ENCODE data around the gene RLN3. TPM values are rescaled to one million over a fixed set of nuclear protein-coding genes. Genes with fewer than 3 reads are reported as not detected.

Gene RLN3
- total RNA-seq, 1 donor from 2014 or later: not detected

DNA sequence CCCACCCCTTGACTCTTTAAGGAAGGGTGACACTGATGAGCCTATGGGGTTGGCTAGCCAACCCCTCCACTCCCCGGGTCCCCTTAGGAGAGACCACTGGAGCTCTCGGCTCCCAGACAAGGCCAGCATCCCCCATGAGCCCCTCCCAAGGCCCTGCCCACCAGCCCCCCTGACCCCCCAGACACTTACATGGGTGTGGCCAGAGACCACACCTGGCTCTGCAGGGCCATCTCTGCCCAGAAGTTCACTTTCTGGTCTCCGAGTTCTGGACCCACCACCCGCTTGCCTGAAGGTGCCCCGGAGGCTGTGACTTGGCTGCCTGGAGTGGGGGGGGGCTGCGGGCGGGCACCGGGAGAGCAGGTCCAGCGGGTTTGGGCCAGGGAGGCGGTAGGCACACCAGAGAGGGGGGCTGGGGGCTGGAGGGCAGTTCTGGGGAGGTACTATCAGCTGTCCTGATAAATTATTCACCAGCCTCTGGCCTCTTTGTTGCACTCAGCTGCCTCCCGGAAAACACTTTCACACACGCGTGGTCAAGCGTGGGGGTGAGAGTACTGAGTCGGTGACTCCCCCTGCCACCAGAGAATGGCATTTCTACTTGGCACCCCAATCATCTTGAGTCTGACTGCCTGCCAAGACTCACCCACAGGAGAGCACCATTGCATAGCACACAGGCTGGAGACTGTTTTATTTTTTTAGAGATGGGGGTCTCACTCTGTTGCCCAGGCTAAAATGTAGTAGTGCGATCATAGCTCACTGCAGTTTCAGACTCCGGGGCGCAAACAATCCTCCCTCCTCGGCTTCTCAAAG is 34.0 kb downstream of the RLN3 start, which contains the start of gene PALM3:
TSS of gene PALM3 (minus strand) at position 326 of the 807 bp plus-strand sequence. CDS start at position 230, 96 bp downstream.
- no peak within 1 kb of the TSS for H3K4me3 Mint-ChIP-seq
- TF ChIP-seq, protein P1, sequence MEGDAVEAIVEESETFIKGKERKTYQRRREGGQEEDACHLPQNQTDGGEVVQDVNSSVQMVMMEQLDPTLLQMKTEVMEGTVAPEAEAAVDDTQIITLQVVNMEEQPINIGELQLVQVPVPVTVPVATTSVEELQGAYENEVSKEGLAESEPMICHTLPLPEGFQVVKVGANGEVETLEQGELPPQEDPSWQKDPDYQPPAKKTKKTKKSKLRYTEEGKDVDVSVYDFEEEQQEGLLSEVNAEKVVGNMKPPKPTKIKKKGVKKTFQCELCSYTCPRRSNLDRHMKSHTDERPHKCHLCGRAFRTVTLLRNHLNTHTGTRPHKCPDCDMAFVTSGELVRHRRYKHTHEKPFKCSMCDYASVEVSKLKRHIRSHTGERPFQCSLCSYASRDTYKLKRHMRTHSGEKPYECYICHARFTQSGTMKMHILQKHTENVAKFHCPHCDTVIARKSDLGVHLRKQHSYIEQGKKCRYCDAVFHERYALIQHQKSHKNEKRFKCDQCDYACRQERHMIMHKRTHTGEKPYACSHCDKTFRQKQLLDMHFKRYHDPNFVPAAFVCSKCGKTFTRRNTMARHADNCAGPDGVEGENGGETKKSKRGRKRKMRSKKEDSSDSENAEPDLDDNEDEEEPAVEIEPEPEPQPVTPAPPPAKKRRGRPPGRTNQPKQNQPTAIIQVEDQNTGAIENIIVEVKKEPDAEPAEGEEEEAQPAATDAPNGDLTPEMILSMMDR (conservative IDR thresholded peaks at IDR 0.05): no peak
- no peaks in the 10 kb centered on the region for H3K36me3 Mint-ChIP-seq (ENCODE audit: low read depth)
- no peak for DNase-seq (ENCODE audit: low read depth, low spot score)
- H3K4me1 Mint-ChIP-seq: peaks cover 6% of the 10 kb centered on the region
- H3K9me3 Mint-ChIP-seq: no peaks in the 10 kb centered on the region
- peaks cover 43% of the 10 kb centered on the region for H3K27me3 Mint-ChIP-seq (ENCODE audit: low read depth)
- H3K27ac Mint-ChIP-seq (ENCODE audit: unreplicated experiment): no peak within 1 kb of the TSS

DNA sequence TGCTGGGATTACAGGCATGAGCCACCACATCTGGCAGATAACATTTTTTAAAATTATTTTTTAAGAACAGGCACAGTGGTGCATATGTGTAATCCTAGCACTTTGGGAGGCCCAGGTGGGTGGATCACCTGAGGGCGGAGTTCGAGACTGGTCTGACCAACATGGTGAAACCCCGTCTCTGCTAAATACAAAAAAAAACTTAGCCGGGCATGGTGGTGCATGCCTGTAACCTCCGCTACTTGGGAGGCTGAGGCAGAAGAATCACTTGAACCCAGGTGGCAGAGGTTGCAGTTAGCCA is 34.6 kb downstream of the RLN3 start:
- Mint-ChIP-seq H3K4me3 (no peak overlapping the region), H3K4me1 (peaks cover 6% of the 10 kb centered on the region), H3K27ac (ENCODE audit: unreplicated experiment) (no peak overlapping the region), H3K9me3 (no peaks in the 10 kb centered on the region), H3K27me3 (ENCODE audit: low read depth) (peaks cover 41% of the 10 kb centered on the region), H3K36me3 (ENCODE audit: low read depth) (no peaks in the 10 kb centered on the region)
- TF ChIP-seq, protein P1 (conservative IDR thresholded peaks at IDR 0.05): no peak
- DNase-seq (ENCODE audit: low read depth, low spot score): no peak

DNA sequence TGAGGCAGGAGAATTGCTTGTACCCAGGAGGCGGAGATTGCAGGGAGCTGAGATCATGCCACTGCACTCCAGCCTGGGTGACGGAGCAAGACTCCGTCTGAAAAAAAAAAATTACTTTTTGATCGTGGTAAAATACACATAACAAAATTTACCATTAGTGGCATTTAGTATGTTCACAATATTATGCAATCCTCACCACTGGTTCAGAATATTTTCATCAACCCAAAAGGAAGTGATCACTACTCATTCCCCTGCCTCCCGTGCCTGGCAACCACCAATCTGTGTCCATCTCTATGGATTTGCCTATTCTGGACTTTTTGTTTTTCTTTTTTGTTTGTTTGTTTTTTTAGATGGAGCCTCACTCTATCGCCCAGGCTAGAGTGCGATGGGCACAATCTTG is 35.2 kb downstream of the RLN3 start:
- Mint-ChIP-seq H3K36me3 (ENCODE audit: low read depth) (no peaks in the 10 kb centered on the region), H3K27me3 (ENCODE audit: low read depth) (peaks cover 35% of the 10 kb centered on the region), H3K27ac (ENCODE audit: unreplicated experiment) (no peak overlapping the region), H3K4me1 (peaks cover 6% of the 10 kb centered on the region), H3K9me3 (no peaks in the 10 kb centered on the region), H3K4me3 (no peak overlapping the region)
- TF ChIP-seq, protein P1 (conservative IDR thresholded peaks at IDR 0.05): no peak
- DNase-seq (ENCODE audit: low read depth, low spot score): no peak

DNA sequence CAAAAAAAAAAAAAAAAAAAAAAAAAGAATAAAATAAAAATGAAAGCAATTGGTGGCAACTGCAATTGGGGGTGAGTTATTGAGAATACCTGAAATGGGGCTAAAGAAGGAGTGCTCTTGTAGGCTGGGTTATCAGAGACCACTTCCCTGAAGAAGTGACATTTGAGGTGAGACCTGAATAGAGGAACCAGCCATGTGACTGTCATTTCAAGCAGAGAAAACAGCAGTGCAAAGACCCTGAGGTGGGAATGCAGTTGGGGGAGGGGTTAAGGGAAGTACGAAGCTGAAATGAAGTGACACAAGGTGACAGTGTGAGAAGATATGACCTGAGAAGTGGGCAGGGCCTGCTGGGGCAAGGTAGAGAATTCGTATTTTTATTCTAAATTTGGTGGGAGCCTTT is 38.2 kb downstream of the RLN3 start:
- Mint-ChIP-seq H3K27ac (ENCODE audit: unreplicated experiment) (no peak overlapping the region), H3K9me3 (no peaks in the 10 kb centered on the region), H3K36me3 (ENCODE audit: low read depth) (no peaks in the 10 kb centered on the region), H3K4me3 (no peak overlapping the region), H3K4me1 (no peaks in the 10 kb centered on the region), H3K27me3 (ENCODE audit: low read depth) (peaks cover 10% of the 10 kb centered on the region)
- TF ChIP-seq, protein P1 (conservative IDR thresholded peaks at IDR 0.05): no peak
- DNase-seq (ENCODE audit: low read depth, low spot score): no peak

DNA sequence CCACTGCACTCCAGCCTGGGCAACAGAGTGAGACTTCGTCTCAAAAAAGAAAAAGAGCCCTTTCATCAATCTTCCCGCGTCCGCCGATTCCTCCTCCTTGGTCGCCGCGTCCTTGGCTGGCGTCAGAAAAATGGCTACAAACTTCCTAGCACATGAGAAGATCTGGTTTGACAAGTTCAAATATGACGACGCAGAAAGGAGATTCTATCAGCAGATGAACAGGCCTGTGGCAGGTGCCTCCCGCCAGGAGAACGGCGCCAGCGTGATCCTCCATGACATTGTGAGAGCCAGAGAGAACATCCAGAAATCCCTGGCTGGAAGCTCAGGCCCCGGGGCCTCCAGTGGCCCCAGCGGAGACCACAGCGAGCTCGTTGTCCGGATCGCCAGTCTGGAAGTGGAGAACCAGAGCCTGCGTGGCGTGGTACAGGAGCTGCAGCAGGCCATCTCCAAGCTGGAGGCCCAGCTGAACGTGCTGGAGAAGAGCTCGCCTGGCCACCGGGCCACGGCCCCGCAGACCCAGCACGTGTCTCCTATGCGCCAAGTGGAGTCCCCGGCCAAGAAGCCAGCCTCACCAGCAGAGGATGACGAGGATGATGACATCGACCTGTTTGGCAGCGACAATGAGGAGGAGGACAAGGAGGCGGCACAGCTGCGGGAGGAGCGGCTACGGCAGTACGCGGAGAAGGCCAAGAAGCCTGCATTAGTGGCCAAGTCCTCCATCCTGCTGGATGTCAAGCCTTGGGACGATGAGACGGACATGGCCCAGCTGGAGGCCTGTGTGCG is 42.5 kb downstream of the RLN3 start:
- TF ChIP-seq, protein P1 (conservative IDR thresholded peaks at IDR 0.05): no peak
- peaks cover 28% of the 10 kb centered on the region for H3K27me3 Mint-ChIP-seq (ENCODE audit: low read depth)
- H3K4me3 Mint-ChIP-seq: peak overlapping the region; percentile 64
- H3K4me1 Mint-ChIP-seq: peaks cover 14% of the 10 kb centered on the region
- H3K36me3 Mint-ChIP-seq (ENCODE audit: low read depth): no peaks in the 10 kb centered on the region
- DNase-seq (ENCODE audit: low read depth, low spot score): no peak
- H3K27ac Mint-ChIP-seq (ENCODE audit: unreplicated experiment): no peak overlapping the region
- no peaks in the 10 kb centered on the region for H3K9me3 Mint-ChIP-seq

All from neural crest cell (in vitro differentiated cells).